GM21447 (cell line): ENCODE results near the gene OLIG1.

Source experiments
- ATAC-seq: cut with Tn5 transposase; IDR thresholded peaks from one replicate; pipeline ENCODE4 v1.9.1; 2021; ENCODE audit not compliant: unreplicated experiment

Gene OLIG1

GRCh38 chr21:33096426-33096825, 26.5 kb downstream of the OLIG1 start:
- no peak for ATAC-seq

DNA sequence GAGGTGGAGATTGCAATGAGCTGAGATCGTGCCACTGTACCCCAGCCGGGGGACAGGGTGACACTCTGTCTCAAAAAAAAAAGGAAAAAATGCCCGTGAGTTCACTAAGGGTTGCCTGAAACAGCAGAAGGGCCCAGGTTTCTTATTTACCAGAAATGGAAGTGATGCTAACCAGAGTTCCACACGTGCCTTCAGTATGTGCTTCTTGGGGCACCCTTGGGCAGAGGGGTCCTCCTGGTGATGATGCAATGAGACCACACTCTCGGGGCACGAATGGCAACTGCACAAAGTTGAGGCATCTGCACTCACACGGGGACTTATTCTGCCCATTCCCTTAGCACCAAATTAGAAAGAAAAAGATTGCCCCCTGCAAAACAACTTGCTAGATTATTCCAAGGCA, 29.2 kb downstream of the OLIG1 start:
- ATAC-seq: no peak

DNA sequence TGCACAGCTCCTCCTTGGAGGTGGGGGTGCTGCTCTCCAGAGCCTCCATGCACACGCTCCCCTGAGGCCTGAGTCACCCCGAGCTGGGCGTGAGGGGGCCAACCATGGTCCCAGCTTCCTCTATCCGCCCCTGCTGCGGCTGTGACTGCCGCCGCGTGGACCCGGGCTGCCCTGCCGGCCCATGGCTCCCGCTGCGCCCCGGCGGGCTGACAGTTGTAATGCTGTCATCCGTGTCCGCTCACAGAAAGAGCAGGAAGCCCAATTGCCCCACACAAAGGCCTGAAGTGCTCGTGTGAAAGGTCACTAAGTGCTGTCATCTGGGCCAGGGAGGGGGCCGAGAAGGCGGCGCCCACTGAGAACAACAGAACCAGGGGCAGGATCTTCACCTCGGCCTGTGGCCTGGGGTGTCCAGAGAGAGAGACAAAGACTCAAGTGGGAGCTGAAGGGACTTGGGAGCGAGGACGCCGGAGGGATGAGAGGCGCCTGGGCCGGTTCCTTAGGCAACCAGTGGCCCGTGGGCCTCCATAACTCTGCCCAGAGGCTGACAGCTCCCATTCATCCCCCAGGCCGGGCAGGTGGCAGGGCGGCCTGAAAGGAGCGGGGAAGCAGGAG, 31.5 kb downstream of the OLIG1 start:
- peak; percentile 46 for ATAC-seq

DNA sequence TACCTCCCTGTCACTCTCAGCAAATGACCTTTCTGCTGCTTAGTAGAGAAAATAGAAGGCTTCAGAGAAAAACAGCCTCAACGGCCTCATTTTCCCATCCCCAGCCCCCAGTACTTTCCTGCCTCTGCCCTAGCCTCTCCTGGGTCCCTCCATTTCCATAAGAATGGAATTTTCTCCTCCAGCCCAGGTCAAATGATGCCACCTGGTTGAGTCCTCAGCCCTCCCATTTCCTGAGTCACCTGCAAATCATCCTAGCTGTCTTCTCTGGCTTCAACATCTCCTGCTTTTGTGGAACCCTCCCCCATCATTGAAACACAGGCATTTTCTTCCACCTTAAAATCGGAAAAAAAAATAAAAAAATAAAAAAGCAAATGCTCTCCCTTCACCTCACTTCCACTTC, 35.1 kb downstream of the OLIG1 start:
- ATAC-seq: no peak

DNA sequence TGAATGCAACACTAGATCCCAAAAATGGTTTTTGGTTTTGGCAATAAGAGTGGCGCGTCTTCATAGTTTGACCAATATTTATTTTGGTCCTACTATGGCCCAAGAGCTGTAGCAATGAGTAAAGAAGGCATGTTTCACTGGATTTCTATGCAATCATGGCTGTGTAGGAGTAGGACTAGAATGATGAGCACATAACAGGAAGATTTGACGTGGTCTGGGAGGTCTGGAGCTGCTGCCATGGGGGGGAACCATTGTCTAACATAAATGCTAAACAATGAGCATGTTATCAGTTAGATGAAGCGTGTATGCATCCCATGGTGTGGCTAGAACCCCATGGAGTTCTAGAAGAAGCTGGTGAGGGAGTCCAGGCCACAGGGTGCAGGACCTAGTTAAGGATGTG, 38.3 kb downstream of the OLIG1 start:
- ATAC-seq: no peak

DNA sequence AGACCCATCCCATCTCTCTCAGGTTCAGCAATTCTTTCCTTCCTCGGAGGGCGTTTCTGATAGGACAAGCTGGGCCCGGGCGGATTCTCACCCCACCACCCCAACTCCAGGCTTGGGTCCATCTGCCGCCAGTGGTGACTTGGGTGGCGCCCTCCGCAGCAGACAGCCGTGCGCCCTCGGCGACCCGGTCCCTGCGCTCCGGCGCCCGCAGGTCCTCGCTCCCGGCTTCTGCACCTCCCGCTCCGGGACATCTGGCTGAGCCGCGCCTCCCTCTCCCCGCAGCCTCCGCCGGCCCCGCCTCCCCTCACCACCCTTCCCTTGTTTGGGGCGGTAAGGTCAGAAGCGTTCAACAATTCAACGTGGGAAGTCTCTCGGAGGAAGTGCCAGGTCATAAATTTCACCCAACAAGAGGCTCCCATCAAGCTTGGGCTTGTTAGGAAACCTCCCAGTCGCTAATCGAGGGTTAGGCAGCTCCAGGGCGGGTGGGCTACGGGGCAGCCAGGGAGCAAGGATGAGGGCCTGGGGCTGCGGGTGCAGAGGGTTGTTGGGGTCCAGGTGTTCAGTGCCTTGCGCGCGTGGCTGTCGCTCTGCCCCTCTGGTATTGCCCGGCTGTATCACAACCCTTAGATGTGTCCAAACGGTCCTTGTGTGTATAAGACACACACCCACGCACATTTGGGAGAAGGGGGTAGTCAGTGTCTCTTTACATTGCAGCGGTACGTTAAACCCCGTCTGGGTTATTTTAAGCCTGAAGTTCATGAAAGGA, 39.8 kb downstream of the OLIG1 start:
- ATAC-seq: no peak

GRCh38 chr21:33110340-33110715, 40.4 kb downstream of the OLIG1 start:
- no peak for ATAC-seq

- ATAC-seq: no peak
These were observed 41.6 kb downstream of the OLIG1 start for GRCh38 chr21:33111577-33111976.

- no peak for ATAC-seq
These were observed 42.2 kb downstream of the OLIG1 start for GRCh38 chr21:33112151-33112550.

DNA sequence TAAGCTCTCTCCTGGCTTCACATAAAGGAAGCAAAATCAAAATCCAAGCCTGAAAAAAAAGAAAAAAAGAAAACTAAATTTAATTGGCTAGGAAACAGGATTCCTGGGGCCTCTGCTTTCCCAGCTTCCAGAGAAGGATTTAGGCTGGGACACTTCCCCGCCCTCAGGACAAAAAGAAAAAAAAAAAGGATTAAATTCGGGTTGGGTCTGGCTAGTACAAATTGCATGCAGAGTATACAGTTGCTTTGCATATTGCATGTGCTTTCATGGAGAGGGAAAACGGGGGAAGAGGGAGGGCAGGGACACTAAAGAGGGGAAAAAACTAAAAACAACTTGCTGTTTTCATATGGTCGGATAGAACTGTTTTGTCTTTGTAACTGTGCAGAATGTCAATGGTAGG, 42.7 kb downstream of the OLIG1 start:
- no peak for ATAC-seq

DNA sequence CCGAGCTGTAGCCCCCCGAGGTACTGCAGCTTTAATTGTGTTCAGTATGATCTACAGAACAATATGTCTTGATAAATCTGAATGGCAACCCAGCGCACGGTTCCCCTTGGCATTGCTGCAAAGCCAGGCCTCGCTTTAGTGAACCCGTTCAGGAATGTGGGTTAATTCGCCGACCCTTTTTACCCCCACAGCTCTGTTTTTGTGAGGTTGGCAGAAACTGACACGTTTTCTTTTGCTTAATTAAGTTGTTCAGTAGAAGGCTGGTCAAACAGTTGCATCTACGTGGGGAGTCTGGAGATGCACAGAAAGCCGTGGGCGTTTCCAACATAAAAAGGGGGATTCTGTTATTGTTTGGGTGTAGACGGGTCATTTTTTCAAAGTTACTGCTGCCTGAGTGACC, 43.2 kb downstream of the OLIG1 start:
- ATAC-seq: no peak

- ATAC-seq: no peak
These were observed 44.3 kb downstream of the OLIG1 start for GRCh38 chr21:33114276-33114675.

DNA sequence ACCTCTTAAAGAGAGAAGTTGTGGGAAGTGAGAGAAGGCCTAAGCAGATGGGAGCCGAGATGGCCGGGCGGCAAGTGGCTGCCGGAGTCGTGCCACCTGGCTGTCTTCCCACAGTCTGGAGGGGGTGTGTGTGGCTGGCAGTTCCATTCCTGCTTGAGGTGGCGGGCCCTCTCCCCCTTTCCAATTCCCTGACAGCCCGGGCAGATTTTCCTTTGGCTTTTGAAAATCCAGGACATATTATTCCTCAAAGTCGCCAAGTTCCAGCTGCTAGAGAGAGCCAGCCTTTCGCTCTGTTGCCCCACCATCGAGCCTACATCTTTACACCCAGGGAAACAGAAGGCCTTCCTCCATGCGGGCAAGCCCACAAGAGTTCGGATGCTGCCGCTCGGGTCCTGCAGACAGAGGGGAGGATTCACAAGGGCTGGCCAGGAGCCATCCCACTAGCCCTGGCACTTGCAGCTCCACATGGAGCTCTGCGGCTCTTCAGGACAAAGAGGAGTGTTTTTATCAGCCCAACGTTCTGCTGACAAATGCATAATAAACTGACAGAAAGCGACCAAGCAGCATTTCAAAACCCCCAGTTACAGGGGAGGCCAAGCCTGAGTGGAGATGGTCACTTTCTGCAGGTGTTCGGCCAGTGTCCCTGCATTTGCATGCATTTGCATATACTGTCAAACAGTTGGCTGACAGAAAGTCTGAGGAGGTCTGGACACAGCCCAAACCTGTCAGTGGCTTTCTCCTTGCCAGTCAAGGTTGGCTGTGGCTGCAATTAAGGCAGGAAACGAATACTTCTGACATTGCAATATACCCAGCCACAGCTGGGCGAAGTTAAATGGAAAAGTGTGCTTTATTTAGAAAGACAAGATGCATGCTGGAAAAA, 45.9 kb downstream of the OLIG1 start:
- no peak for ATAC-seq

GRCh38 chr21:33116676-33117075, 46.7 kb downstream of the OLIG1 start:
- ATAC-seq: no peak

- no peak for ATAC-seq
These were observed 47.4 kb downstream of the OLIG1 start for GRCh38 chr21:33117101-33117888.
